ENCODE results near the gene C1QTNF7. TPM values are rescaled to one million over a fixed set of nuclear protein-coding genes. Genes with fewer than 3 reads are reported as not detected.

Gene C1QTNF7
- total RNA-seq, 1 experiment from 2014 or later: 0.21 TPM

GRCh38 chr4:15385928-15386327 lies 41.9 kb upstream of the C1QTNF7 start:
- no peaks in the 10 kb centered on the region for H3K9me3 ChIP-seq (ENCODE audit: low read depth, low read length, poor library complexity, severe bottlenecking)
- DNase-seq (ENCODE audit: low spot score): no peak
- H3K36me3 ChIP-seq (ENCODE audit: insufficient read depth, low read length, poor library complexity, severe bottlenecking): no peaks in the 10 kb centered on the region
- CTCF ChIA-PET: interaction anchor here (1.0 kb wide), 1 partner anchor 10 kb away, joined by 4 read pairs; no protein-coding TSS in a partner anchor
- H3K27ac ChIP-seq (ENCODE audit: low read depth, low read length, poor library complexity, severe bottlenecking): no peak overlapping the region
- H3K27me3 ChIP-seq (replicated peaks; ENCODE audit: insufficient read depth, low read depth, low read length, poor library complexity): no peaks in the 10 kb centered on the region
- intact Hi-C loops (cut with micrococcal nuclease; ENCODE audit: unreplicated experiment): no loop called here
- H3K4me3 ChIP-seq (ENCODE audit: low read depth, low read length, poor library complexity, severe bottlenecking): no peak overlapping the region
- no peaks in the 10 kb centered on the region for H3K4me1 ChIP-seq (ENCODE audit: insufficient read depth, low read length, poor library complexity, severe bottlenecking)
- POLR2A ChIA-PET (ENCODE audit: low non-redundant PET): no interaction called here
- BruUV-seq (replicated peaks): no TSS peak
- TF ChIP-seq EZH2 (IDR thresholded peaks at IDR 0.05; ENCODE audit: borderline replicate concordance, low read depth, low read length, poor library complexity, severe bottlenecking) (no peak), CTCF (conservative IDR thresholded peaks at IDR 0.05; ENCODE audit: low read depth, low read length) (no peak)

GRCh38 chr4:15390494-15390893 lies 37.3 kb upstream of the C1QTNF7 start:
- BruUV-seq (replicated peaks): no TSS peak
- H3K4me3 ChIP-seq (ENCODE audit: low read depth, low read length, poor library complexity, severe bottlenecking): no peak overlapping the region
- no peaks in the 10 kb centered on the region for H3K9me3 ChIP-seq (ENCODE audit: low read depth, low read length, poor library complexity, severe bottlenecking)
- H3K27ac ChIP-seq (ENCODE audit: low read depth, low read length, poor library complexity, severe bottlenecking): no peak overlapping the region
- no peak for TF ChIP-seq CTCF (conservative IDR thresholded peaks at IDR 0.05; ENCODE audit: low read depth, low read length)
- no peak for TF ChIP-seq EZH2 (IDR thresholded peaks at IDR 0.05; ENCODE audit: borderline replicate concordance, low read depth, low read length, poor library complexity, severe bottlenecking)
- no peaks in the 10 kb centered on the region for H3K36me3 ChIP-seq (ENCODE audit: insufficient read depth, low read length, poor library complexity, severe bottlenecking)
- DNase-seq (ENCODE audit: low spot score): no peak
- ChIA-PET POLR2A (ENCODE audit: low non-redundant PET) (no interaction called here), CTCF (no interaction called here)
- intact Hi-C loops (cut with micrococcal nuclease; ENCODE audit: unreplicated experiment): no loop called here
- H3K4me1 ChIP-seq (ENCODE audit: insufficient read depth, low read length, poor library complexity, severe bottlenecking): no peaks in the 10 kb centered on the region
- no peaks in the 10 kb centered on the region for H3K27me3 ChIP-seq (replicated peaks; ENCODE audit: insufficient read depth, low read depth, low read length, poor library complexity)

- Histone ChIP-seq H3K27ac (ENCODE audit: low read depth, low read length, poor library complexity, severe bottlenecking) (no peak overlapping the region), H3K4me1 (ENCODE audit: insufficient read depth, low read length, poor library complexity, severe bottlenecking) (no peaks in the 10 kb centered on the region), H3K27me3 (replicated peaks; ENCODE audit: insufficient read depth, low read depth, low read length, poor library complexity) (no peaks in the 10 kb centered on the region), H3K9me3 (ENCODE audit: low read depth, low read length, poor library complexity, severe bottlenecking) (no peaks in the 10 kb centered on the region), H3K4me3 (ENCODE audit: low read depth, low read length, poor library complexity, severe bottlenecking) (no peak overlapping the region), H3K36me3 (ENCODE audit: insufficient read depth, low read length, poor library complexity, severe bottlenecking) (no peaks in the 10 kb centered on the region)
- intact Hi-C loops (cut with micrococcal nuclease; ENCODE audit: unreplicated experiment): no loop called here
- no TSS peak for BruUV-seq (replicated peaks)
- TF ChIP-seq CTCF (conservative IDR thresholded peaks at IDR 0.05; ENCODE audit: low read depth, low read length) (no peak), EZH2 (IDR thresholded peaks at IDR 0.05; ENCODE audit: borderline replicate concordance, low read depth, low read length, poor library complexity, severe bottlenecking) (no peak)
- POLR2A ChIA-PET (ENCODE audit: low non-redundant PET): no interaction called here
- CTCF ChIA-PET: no interaction called here
- no peak for DNase-seq (ENCODE audit: low spot score)
These were observed 35.6 kb upstream of the C1QTNF7 start for GRCh38 chr4:15392053-15392805.

All from A673 (cell line).